WI38 (cell line): ENCODE results near the gene ACTL10.

Source experiments
- H3K4me3 ChIP-seq: 2 replicates; pipeline ENCODE4 v1.5.1; 2011; ENCODE audit warnings: low read depth, mild to moderate bottlenecking, control low read depth, low read length
- TF ChIP-seq, protein P1 (sequence below): IDR thresholded peaks from 2 replicates; pipeline ENCODE4 v1.5.1; 2012; ENCODE audit warnings: low read depth, mild to moderate bottlenecking, control low read depth, low read length

ACTL10 gene

DNA sequence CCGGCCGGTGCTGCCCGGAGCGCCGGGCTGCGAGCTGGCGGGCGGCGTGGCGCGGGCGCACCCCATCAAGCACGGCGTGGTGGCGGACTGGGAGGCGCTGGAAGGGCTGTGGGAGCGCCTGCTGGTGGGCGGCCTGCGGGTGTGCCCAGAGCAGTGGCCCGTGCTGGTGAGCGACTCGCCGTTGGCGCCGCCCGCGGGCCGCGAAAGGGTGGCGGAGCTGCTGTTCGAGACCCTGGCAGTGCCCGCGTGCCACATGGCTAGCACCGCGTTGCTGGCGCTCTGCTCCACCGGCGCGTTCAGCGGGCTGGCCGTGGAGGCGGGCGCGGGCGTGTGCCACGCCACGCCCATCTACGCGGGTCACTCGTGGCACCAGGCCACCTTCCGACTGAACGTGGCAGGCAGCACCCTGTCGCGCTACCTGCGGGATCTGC, 517 bp downstream of the ACTL10 start:
- H3K4me3 ChIP-seq: peak overlapping the region; percentile 52
- TF ChIP-seq, protein P1, sequence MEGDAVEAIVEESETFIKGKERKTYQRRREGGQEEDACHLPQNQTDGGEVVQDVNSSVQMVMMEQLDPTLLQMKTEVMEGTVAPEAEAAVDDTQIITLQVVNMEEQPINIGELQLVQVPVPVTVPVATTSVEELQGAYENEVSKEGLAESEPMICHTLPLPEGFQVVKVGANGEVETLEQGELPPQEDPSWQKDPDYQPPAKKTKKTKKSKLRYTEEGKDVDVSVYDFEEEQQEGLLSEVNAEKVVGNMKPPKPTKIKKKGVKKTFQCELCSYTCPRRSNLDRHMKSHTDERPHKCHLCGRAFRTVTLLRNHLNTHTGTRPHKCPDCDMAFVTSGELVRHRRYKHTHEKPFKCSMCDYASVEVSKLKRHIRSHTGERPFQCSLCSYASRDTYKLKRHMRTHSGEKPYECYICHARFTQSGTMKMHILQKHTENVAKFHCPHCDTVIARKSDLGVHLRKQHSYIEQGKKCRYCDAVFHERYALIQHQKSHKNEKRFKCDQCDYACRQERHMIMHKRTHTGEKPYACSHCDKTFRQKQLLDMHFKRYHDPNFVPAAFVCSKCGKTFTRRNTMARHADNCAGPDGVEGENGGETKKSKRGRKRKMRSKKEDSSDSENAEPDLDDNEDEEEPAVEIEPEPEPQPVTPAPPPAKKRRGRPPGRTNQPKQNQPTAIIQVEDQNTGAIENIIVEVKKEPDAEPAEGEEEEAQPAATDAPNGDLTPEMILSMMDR: no peak

DNA sequence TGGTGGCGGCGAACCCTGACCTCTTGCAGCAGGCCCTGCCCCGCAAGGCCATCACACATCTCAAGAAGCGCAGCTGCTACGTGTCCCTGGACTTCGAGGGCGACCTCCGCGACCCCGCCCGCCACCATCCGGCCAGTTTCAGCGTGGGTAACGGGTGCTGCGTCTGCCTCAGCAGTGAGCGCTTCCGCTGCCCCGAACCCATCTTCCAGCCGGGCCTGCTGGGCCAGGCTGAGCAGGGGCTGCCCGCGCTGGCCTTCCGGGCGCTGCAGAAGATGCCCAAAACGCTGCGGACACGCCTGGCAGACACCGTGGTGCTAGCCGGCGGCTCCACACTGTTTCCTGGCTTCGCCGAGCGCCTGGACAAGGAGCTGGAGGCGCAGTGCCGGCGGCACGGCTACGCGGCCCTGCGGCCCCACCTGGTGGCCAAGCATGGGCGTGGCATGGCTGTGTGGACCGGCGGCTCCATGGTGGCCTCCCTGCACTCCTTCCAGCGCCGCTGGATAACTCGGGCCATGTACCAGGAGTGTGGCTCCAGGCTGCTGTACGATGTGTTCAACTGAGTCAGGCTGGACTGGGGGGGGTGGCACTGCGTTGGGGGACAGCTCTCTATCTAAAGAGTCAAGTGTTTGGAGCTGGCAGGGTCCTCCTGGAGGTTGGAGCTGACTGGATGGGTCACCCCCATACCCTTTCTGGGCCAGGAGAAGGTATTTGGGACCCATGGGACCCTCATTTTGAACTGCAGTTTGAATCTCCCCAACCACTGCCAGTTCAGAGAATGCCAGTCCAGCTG, 1.1 kb downstream of the ACTL10 start:
- TF ChIP-seq, protein P1: peak; percentile 90
- H3K4me3 ChIP-seq: peak overlapping the region; percentile 52

GRCh38 chr20:33668466-33669155, 1.9 kb downstream of the ACTL10 start:
- TF ChIP-seq, protein P1: no peak
- H3K4me3 ChIP-seq: no peak overlapping the region

DNA sequence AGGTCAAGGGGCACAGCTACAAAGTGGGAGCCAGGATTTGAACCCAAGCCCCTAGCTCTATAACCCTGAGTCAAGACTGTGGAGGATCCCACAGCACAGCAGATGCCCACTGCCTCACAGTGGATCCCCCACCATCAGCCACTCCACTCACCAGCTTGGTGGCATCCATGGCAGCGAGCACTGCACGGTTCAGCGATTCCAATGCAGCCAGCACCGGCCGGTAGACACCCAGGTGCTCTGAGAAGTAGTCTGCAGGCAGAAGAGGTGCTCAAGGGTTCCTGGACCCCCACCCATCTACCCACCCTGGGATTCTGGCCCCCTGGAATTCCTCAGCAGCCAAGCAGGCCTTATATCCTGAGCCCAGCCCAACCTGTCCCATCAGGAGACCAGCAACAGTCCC, 2.5 kb downstream of the ACTL10 start:
- no peak overlapping the region for H3K4me3 ChIP-seq
- TF ChIP-seq, protein P1: no peak

DNA sequence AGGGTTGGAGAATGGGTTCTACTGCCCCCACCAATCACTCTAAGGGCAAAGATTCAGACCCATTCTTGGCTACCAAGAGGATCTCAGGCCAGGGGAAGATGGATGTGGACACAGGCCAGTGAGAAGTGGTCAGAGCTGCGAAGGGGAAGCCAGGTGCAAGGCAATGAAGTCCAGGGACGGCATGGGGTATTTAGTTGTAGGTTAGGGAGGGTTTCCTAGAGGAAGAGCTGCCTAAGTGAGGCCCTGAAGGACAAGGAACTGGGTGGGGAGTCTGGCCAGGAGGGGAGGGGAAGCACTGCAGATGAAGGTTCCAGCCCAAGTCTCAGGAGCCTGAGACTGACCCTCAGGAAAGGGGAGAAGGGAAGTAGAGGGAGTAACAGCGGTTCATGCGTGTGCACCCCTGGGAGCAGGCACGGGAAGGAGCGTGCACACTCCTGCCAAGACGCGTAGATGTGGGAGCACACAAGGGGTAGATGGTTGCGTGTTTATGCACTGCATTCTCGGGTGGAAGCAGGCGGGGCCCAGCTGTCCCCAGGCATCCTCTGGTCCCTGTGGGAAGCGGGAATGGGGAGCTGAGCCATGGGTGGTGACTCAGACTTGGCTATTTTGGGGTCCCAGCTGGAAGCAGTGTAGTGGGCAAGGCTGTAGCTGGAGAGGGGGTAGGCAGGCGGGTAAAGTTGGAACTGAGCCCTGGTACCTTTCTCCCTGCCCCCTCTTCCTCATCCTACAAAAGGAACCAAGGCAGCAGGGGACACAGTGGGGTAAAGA, 3.3 kb downstream of the ACTL10 start:
- TF ChIP-seq, protein P1: no peak
- no peak overlapping the region for H3K4me3 ChIP-seq

- no peak overlapping the region for H3K4me3 ChIP-seq
- TF ChIP-seq, protein P1: no peak
These were observed 4.2 kb downstream of the ACTL10 start for GRCh38 chr20:33670715-33671499.
